22Rv1 (cell line): Measurements from ENCODE around the gene FOXP4.

Experiments
- H3K27ac ChIP-seq: fragments of 450-650 bp; 2 replicates; pipeline ENCODE4 v1.5.1; 2017
- CTCF ChIP-seq: fragments of 450-650 bp; IDR thresholded peaks from 2 replicates; pipeline ENCODE4 v1.5.1; 2017; ENCODE audit warnings: mild to moderate bottlenecking
- ZFX ChIP-seq: fragments of 450-650 bp; IDR thresholded peaks from 2 replicates; pipeline ENCODE4 v1.6.1; 2017; ENCODE audit warnings: antibody characterized with exemption, borderline replicate concordance

FOXP4 gene

GRCh38 chr6:41545703-41546474 lies at the start of gene FOXP4:
Gene FOXP4, plus strand, starts transcription at chr6:41546381. Its CDS starts 19,380 bp downstream, at chr6:41565761.
- TF ChIP-seq ZFX = no peak
- no peak for TF ChIP-seq CTCF
- peak within 1 kb of the TSS; percentile 94 for H3K27ac ChIP-seq

GRCh38 chr6:41497573-41497972 lies 48.6 kb upstream of the FOXP4 start:
- H3K27ac ChIP-seq = no peak overlapping the region
- TF ChIP-seq ZFX (no peak), CTCF (no peak)

GRCh38 chr6:41497994-41498393 lies 48.2 kb upstream of the FOXP4 start:
- TF ChIP-seq CTCF = no peak
- TF ChIP-seq ZFX = no peak
- H3K27ac ChIP-seq = no peak overlapping the region

- TF ChIP-seq CTCF (no peak), ZFX (no peak)
- peak overlapping the region; percentile 5; the same call in 1 of the 2 replicates for H3K27ac ChIP-seq
These were observed 47.1 kb upstream of the FOXP4 start for GRCh38 chr6:41498968-41499599.

- H3K27ac ChIP-seq = no peak overlapping the region
- TF ChIP-seq ZFX = no peak
These were observed 45.6 kb upstream of the FOXP4 start for GRCh38 chr6:41500561-41500960.

- TF ChIP-seq CTCF = no peak
- no peak for TF ChIP-seq ZFX
- H3K27ac ChIP-seq = no peak overlapping the region
These were observed 43.6 kb upstream of the FOXP4 start for GRCh38 chr6:41502566-41502916.

GRCh38 chr6:41502917-41503671 lies 43.1 kb upstream of the FOXP4 start:
- no peak for TF ChIP-seq CTCF
- TF ChIP-seq ZFX = no peak
- no peak overlapping the region for H3K27ac ChIP-seq
